HFFc6 (cell line): ENCODE measurements around the gene LZTS2. TPM values are rescaled to one million over a fixed set of nuclear protein-coding genes. Genes with fewer than 3 reads are reported as not detected.

Source experiments
- DNase-seq: peaks from one replicate; pipeline ENCODE4 v3.0.0-alpha.2; 2018
- H3K27ac Mint-ChIP-seq: 2 replicates; pipeline ENCODE4 v1.8.0; 2020; ENCODE audit warnings: mild to moderate bottlenecking, mixed read lengths
- H3K27me3 Mint-ChIP-seq: 2 replicates; pipeline ENCODE4 v1.8.0; 2021; ENCODE audit warnings: mild to moderate bottlenecking, moderate library complexity, mixed read lengths; ENCODE audit not compliant: insufficient read depth
- H3K36me3 Mint-ChIP-seq: 2 replicates; pipeline ENCODE4 v1.8.0; 2021; ENCODE audit warnings: low read depth, mixed read lengths
- H3K4me1 Mint-ChIP-seq: 2 replicates; pipeline ENCODE4 v1.8.0; 2020; ENCODE audit warnings: low read depth, mixed read lengths
- H3K4me3 Mint-ChIP-seq: 2 replicates; pipeline ENCODE4 v1.8.0; 2020; ENCODE audit warnings: mild to moderate bottlenecking, moderate library complexity, mixed read lengths
- H3K9me3 Mint-ChIP-seq: 2 replicates; pipeline ENCODE4 v1.8.0; 2020; ENCODE audit warnings: mild to moderate bottlenecking, mixed read lengths
- total RNA-seq, 6 experiments: library from RNA; stranded (reverse); fragmentation: NEBNext Ultra II Directional; extraction: Animal tissue kit (Norgen Biotek cat#: 25700); gene quantifications; 2 replicates in 1 of 6; 3 replicates in 5 of 6; pipeline ENCODE4 v1.2.3, GENCODE V29; 2021
- TF ChIP-seq, protein P1 (sequence below): fragments of 200-600 bp; sonication (generic); IDR thresholded peaks from 2 replicates; pipeline ENCODE4 v1.5.0; 2021; ENCODE audit warnings: antibody characterized with exemption, mild to moderate bottlenecking

LZTS2 gene
- total RNA-seq, 6 experiments from 2014 or later: 66.8 to 80.5 (median 74.6) TPM

- Mint-ChIP-seq H3K4me3 (no peak overlapping the region), H3K4me1 (no peaks in the 10 kb centered on the region), H3K27me3 (no peaks in the 10 kb centered on the region; the same call in 1 of the 2 replicates), H3K36me3 (no peaks in the 10 kb centered on the region), H3K9me3 (no peaks in the 10 kb centered on the region), H3K27ac (no peak overlapping the region)
- TF ChIP-seq, protein P1, sequence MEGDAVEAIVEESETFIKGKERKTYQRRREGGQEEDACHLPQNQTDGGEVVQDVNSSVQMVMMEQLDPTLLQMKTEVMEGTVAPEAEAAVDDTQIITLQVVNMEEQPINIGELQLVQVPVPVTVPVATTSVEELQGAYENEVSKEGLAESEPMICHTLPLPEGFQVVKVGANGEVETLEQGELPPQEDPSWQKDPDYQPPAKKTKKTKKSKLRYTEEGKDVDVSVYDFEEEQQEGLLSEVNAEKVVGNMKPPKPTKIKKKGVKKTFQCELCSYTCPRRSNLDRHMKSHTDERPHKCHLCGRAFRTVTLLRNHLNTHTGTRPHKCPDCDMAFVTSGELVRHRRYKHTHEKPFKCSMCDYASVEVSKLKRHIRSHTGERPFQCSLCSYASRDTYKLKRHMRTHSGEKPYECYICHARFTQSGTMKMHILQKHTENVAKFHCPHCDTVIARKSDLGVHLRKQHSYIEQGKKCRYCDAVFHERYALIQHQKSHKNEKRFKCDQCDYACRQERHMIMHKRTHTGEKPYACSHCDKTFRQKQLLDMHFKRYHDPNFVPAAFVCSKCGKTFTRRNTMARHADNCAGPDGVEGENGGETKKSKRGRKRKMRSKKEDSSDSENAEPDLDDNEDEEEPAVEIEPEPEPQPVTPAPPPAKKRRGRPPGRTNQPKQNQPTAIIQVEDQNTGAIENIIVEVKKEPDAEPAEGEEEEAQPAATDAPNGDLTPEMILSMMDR: no peak
- DNase-seq: no peak
These were observed 22.7 kb upstream of the LZTS2 start for GRCh38 chr10:100976906-100977305.

GRCh38 chr10:100977436-100977835, 22.2 kb upstream of the LZTS2 start:
- DNase-seq: no peak
- H3K36me3 Mint-ChIP-seq: no peaks in the 10 kb centered on the region
- TF ChIP-seq, protein P1: no peak
- no peak overlapping the region for H3K4me3 Mint-ChIP-seq
- no peaks in the 10 kb centered on the region; the same call in 1 of the 2 replicates for H3K27me3 Mint-ChIP-seq
- H3K27ac Mint-ChIP-seq: no peak overlapping the region
- no peaks in the 10 kb centered on the region for H3K4me1 Mint-ChIP-seq
- no peaks in the 10 kb centered on the region for H3K9me3 Mint-ChIP-seq

GRCh38 chr10:100978121-100978900, 21.3 kb upstream of the LZTS2 start:
- Mint-ChIP-seq H3K27ac (no peak overlapping the region), H3K4me3 (no peak overlapping the region), H3K36me3 (no peaks in the 10 kb centered on the region), H3K4me1 (no peaks in the 10 kb centered on the region), H3K27me3 (no peaks in the 10 kb centered on the region; the same call in 1 of the 2 replicates), H3K9me3 (no peaks in the 10 kb centered on the region)
- no peak for DNase-seq
- TF ChIP-seq, protein P1: no peak

- H3K4me3 Mint-ChIP-seq: no peak overlapping the region
- H3K27ac Mint-ChIP-seq: no peak overlapping the region
- H3K4me1 Mint-ChIP-seq: no peaks in the 10 kb centered on the region
- no peaks in the 10 kb centered on the region for H3K9me3 Mint-ChIP-seq
- DNase-seq: no peak
- no peaks in the 10 kb centered on the region for H3K36me3 Mint-ChIP-seq
- TF ChIP-seq, protein P1: no peak
- no peaks in the 10 kb centered on the region; the same call in 1 of the 2 replicates for H3K27me3 Mint-ChIP-seq
These were observed 20.8 kb upstream of the LZTS2 start for GRCh38 chr10:100978901-100979195.

DNA sequence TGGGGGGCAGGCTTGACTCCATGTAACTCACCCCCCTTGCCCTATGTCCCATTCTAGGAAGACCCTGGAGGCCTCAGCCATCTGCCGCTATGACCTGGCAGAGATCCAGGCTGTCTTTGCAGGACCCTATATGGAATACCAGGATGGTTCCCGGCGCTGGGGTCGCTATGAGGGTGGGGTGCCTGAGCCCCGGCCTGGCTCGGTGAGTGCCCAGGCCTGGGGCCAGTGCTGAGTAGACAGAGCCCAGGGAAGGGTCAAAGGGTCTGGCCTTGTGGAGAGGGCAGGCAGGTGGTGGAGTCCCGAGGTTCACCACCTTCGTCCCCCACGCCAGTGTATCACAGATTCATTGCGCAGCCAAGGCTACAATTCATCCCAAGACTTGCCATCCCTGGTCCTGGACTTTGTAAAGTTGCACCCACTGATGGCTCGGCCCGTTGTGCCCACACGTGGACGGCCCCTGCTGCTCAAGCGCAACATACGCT, 19.8 kb upstream of the LZTS2 start:
- no peaks in the 10 kb centered on the region for H3K4me1 Mint-ChIP-seq
- H3K9me3 Mint-ChIP-seq: no peaks in the 10 kb centered on the region
- no peaks in the 10 kb centered on the region for H3K36me3 Mint-ChIP-seq
- H3K27me3 Mint-ChIP-seq: no peaks in the 10 kb centered on the region; the same call in 1 of the 2 replicates
- TF ChIP-seq, protein P1: no peak
- H3K27ac Mint-ChIP-seq: no peak overlapping the region
- no peak for DNase-seq
- H3K4me3 Mint-ChIP-seq: no peak overlapping the region
